Measurements from ENCODE around the gene ZSCAN16.

The ZSCAN16 gene

DNA sequence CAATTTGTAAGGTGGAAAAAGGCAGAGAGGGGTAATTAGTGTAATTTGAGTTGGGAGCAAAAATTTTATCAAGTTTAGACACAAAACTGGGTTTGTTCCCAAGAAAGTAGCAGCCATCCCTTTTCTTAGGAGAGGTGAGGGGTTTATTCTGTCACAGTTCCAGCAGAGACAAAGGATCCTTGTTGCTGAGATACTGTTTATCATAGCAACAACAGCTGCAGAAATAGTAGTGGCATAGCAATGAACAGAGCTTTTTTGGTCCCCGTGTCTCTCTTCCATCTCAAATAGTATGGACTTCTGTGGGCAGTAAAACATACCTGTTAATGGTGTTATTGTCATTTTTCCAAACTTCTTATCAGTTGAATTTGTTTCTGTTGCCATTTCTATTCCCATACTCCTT is 41.2 kb downstream of the ZSCAN16 start:
- TF ChIP-seq, protein P1, sequence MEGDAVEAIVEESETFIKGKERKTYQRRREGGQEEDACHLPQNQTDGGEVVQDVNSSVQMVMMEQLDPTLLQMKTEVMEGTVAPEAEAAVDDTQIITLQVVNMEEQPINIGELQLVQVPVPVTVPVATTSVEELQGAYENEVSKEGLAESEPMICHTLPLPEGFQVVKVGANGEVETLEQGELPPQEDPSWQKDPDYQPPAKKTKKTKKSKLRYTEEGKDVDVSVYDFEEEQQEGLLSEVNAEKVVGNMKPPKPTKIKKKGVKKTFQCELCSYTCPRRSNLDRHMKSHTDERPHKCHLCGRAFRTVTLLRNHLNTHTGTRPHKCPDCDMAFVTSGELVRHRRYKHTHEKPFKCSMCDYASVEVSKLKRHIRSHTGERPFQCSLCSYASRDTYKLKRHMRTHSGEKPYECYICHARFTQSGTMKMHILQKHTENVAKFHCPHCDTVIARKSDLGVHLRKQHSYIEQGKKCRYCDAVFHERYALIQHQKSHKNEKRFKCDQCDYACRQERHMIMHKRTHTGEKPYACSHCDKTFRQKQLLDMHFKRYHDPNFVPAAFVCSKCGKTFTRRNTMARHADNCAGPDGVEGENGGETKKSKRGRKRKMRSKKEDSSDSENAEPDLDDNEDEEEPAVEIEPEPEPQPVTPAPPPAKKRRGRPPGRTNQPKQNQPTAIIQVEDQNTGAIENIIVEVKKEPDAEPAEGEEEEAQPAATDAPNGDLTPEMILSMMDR (IDR thresholded peaks at IDR 0.05; ENCODE audit: insufficient read depth, low read length, poor library complexity, severe bottlenecking): no peak
- DNase-seq (ENCODE audit: extremely low read depth, insufficient read length): no peak
- Histone ChIP-seq H3K36me3 (ENCODE audit: control insufficient read depth, insufficient read depth, low read length) (no peaks in the 10 kb centered on the region), H3K27me3 (replicated peaks; ENCODE audit: control insufficient read depth, insufficient read depth, low read length) (no peaks in the 10 kb centered on the region), H3K4me3 (replicated peaks; ENCODE audit: low read depth, low read length) (no peak overlapping the region)

DNA sequence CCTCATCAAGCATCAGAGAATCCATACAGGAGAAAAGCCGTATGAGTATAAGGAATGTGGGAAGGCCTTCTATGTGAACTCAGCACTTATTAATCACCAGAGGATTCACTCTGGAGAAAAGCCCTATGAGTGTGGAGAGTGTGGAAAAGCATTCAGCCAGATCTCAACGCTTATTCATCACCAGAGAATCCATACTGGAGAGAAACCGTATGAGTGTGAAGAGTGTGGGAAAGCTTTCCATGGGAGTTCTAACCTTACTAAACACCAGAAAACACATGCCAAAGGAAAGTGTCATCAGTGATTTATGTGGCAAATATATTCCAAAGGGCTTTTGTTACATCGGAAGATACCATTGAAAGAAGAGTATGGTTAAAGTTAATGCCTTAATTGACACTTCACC is 42.7 kb downstream of the ZSCAN16 start:
- Histone ChIP-seq H3K36me3 (ENCODE audit: control insufficient read depth, insufficient read depth, low read length) (no peaks in the 10 kb centered on the region), H3K27me3 (replicated peaks; ENCODE audit: control insufficient read depth, insufficient read depth, low read length) (no peaks in the 10 kb centered on the region), H3K4me3 (replicated peaks; ENCODE audit: low read depth, low read length) (no peak overlapping the region)
- no peak for DNase-seq (ENCODE audit: extremely low read depth, insufficient read length)
- TF ChIP-seq, protein P1 (IDR thresholded peaks at IDR 0.05; ENCODE audit: insufficient read depth, low read length, poor library complexity, severe bottlenecking): no peak

DNA sequence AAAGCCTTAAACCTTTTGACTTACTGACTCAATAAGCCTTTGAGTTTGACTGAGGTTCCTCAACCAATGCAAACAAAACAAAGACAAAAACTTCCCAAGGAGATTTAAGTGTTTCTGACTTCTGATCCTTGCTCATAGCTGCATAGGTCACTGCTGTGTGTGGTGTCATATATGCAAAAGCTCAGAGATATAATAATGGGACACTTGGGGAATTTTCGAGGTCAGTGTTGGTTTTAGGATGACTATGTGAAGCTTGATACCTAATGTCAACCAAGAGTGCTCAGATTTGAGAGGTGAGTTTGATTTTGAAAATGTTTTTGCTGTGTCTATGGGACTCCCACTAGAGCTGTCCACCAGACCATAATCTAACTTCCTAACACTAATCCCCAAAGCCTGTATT is 43.5 kb downstream of the ZSCAN16 start:
- TF ChIP-seq, protein P1 (IDR thresholded peaks at IDR 0.05; ENCODE audit: insufficient read depth, low read length, poor library complexity, severe bottlenecking): no peak
- Histone ChIP-seq H3K4me3 (replicated peaks; ENCODE audit: low read depth, low read length) (no peak overlapping the region), H3K27me3 (replicated peaks; ENCODE audit: control insufficient read depth, insufficient read depth, low read length) (no peaks in the 10 kb centered on the region), H3K36me3 (ENCODE audit: control insufficient read depth, insufficient read depth, low read length) (no peaks in the 10 kb centered on the region)
- no peak for DNase-seq (ENCODE audit: extremely low read depth, insufficient read length)

DNA sequence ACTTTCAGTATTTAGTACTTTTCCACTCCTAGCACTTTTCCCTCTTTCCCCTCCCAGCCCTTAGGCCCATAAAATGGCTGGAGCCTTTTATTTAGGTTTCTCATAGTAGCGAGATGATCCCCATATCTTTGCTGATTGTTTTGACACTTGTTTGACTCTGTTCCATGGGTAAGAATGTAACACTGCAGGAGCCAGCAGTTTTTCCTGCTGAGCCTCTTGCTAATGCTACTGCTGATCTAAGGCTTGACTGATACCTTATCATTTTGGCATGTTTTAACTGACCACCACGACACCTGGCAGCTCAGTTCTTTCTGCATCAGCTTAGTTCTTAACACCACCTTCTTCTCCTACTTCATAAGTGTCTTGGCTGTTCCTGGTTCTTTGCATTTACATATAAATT is 46.9 kb downstream of the ZSCAN16 start:
- H3K4me3 ChIP-seq (replicated peaks; ENCODE audit: low read depth, low read length): no peak overlapping the region
- no peaks in the 10 kb centered on the region for H3K36me3 ChIP-seq (ENCODE audit: control insufficient read depth, insufficient read depth, low read length)
- H3K27me3 ChIP-seq (replicated peaks; ENCODE audit: control insufficient read depth, insufficient read depth, low read length): no peaks in the 10 kb centered on the region
- TF ChIP-seq, protein P1 (IDR thresholded peaks at IDR 0.05; ENCODE audit: insufficient read depth, low read length, poor library complexity, severe bottlenecking): no peak
- DNase-seq (ENCODE audit: extremely low read depth, insufficient read length): no peak

DNA sequence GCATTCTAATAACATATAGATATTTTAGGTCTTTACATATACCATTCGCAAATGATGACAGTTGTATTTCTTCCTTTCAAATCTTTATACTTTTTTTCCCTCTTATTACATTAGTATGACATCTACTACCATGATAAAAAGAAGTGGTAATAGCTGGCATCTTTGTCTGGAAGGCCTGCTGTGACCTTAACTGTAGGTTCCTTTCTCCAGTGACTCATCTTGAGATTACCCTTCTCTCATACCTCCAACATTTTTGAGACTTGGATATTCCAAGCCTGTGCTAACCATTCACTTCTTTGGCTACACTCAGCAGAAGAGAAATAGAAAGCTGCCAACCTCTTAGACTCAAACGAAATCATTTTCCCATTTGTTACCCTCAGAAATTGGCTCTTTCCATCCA is 47.6 kb downstream of the ZSCAN16 start:
- Histone ChIP-seq H3K27me3 (replicated peaks; ENCODE audit: control insufficient read depth, insufficient read depth, low read length) (no peaks in the 10 kb centered on the region), H3K4me3 (replicated peaks; ENCODE audit: low read depth, low read length) (no peak overlapping the region), H3K36me3 (ENCODE audit: control insufficient read depth, insufficient read depth, low read length) (no peaks in the 10 kb centered on the region)
- DNase-seq (ENCODE audit: extremely low read depth, insufficient read length): no peak
- TF ChIP-seq, protein P1 (IDR thresholded peaks at IDR 0.05; ENCODE audit: insufficient read depth, low read length, poor library complexity, severe bottlenecking): no peak

DNA sequence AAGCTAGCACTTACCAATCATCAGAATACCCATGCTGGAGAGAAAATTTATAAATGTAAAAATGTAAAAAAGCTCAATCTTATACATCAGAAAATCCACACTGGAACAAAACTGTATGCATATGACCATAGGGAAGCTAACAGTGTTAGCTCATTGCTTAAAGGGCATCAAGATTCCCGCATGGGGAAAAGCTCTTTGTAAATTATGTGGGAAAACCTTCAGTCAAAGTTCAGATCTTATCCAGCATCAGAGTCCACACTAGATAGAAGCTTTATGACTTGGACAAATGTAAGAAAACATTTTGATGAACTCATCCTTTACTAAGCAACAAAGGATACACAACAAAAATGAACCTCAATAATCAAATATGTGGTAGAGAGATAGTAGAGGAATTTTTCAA is 52.0 kb downstream of the ZSCAN16 start:
- H3K36me3 ChIP-seq (ENCODE audit: control insufficient read depth, insufficient read depth, low read length): no peaks in the 10 kb centered on the region
- TF ChIP-seq, protein P1 (IDR thresholded peaks at IDR 0.05; ENCODE audit: insufficient read depth, low read length, poor library complexity, severe bottlenecking): no peak
- no peak for DNase-seq (ENCODE audit: extremely low read depth, insufficient read length)
- H3K4me3 ChIP-seq (replicated peaks; ENCODE audit: low read depth, low read length): no peak overlapping the region
- H3K27me3 ChIP-seq (replicated peaks; ENCODE audit: control insufficient read depth, insufficient read depth, low read length): no peaks in the 10 kb centered on the region; the same call in 1 of the 2 replicates
